Heart right ventricle (tissue), 16 donors: ENCODE results near the gene UTP4. TPM values are rescaled to one million over a fixed set of nuclear protein-coding genes. Genes with fewer than 3 reads are reported as not detected.

Experiments used
- ATAC-seq, 8 donors: fragments of 200-7000 bp; cut with Tn5 transposase; one replicate each; pipeline ENCODE4 v1.9.1; 2020; ENCODE audit warnings: mild to moderate bottlenecking in 8 of 8, moderate library complexity in 8 of 8, moderate number of reproducible peaks in 1 of 8
- DNase-seq, 2 donors: peaks; one replicate each; pipeline ENCODE4 v3.0.0-alpha.2; 2020
- H3K27ac ChIP-seq, 10 donors: fragments of 200-600 bp; sonication (generic) in 2 of 10; one replicate each; pipeline versions ENCODE4 v1.5.0 to v1.8.0; 2020 to 2022; ENCODE audit warnings: mild to moderate bottlenecking in 3 of 10
- H3K27me3 ChIP-seq, 7 donors: fragments of 200-600 bp; one replicate each; pipeline ENCODE4 v1.8.0; 2021 to 2022; ENCODE audit warnings: mild to moderate bottlenecking in 2 of 7
- H3K36me3 ChIP-seq, 9 donors: fragments of 200-600 bp; sonication (generic) in 1 of 9; one replicate each; pipeline versions ENCODE4 v1.5.0 to v1.8.0; 2020 to 2022; ENCODE audit warnings: mild to moderate bottlenecking in 2 of 9
- H3K4me1 ChIP-seq, 9 donors: fragments of 200-600 bp; sonication (generic) in 1 of 9; one replicate each; pipeline versions ENCODE4 v1.5.0 to v1.8.0; 2020 to 2022; ENCODE audit warnings: mild to moderate bottlenecking in 4 of 9
- H3K4me3 ChIP-seq, 10 donors: fragments of 200-600 bp; sonication (generic) in 2 of 10; one replicate each; pipeline versions ENCODE4 v1.5.0 to v1.8.0; 2020 to 2022; ENCODE audit warnings: mild to moderate bottlenecking in 7 of 10, moderate library complexity in 2 of 10
- H3K9me3 ChIP-seq, 11 donors: fragments of 200-600 bp in 10 of 11; sonication (generic) in 2 of 11; one replicate each; pipeline versions ENCODE4 v1.5.0 to v1.8.0; 2013 to 2022; ENCODE audit warnings: mild to moderate bottlenecking in 2 of 11, control low read depth in 1 of 11, moderate library complexity in 1 of 11
- WGBS, 2 donors: extraction: QIAGEN DNeasy Blood & Tissue Kit; methylation state at CpG; one replicate each; pipeline ENCODE4 v1.1.7; 2013; ENCODE audit warnings: inconsistent platforms in 1 of 2; 5-methylcytosine and 5-hydroxymethylcytosine counted together
- intact Hi-C, 10 donors: fragments of 100-400 bp; cut with DNase I; formaldehyde crosslinking; loops; one replicate each; pipeline versions ENCODE4 v1.11.1 to v1.14.2; 2022
- polyA plus RNA-seq, 2 donors: library from polyadenylated mRNA; stranded (reverse); fragments of 200-250 nt; gene quantifications; one replicate each; pipeline ENCODE4 v1.2.3, GENCODE V29; 2013
- total RNA-seq, 10 donors: library from RNA; stranded (reverse); fragmentation: NEBNext Ultra II Directional in 3 of 10; extraction: Animal tissue kit (Norgen Biotek cat#: 25700) in 3 of 10; gene quantifications; one replicate each; pipeline versions ENCODE4 v1.2.1 to v1.2.4, GENCODE V29; 2021 to 2023
- TF ChIP-seq, protein P1 (sequence below), 9 donors: fragments of 200-600 bp; sonication (generic) in 2 of 9; IDR thresholded peaks; one replicate each; pipeline versions ENCODE4 v1.5.0 to v1.8.0; 2021 to 2022; ENCODE audit warnings: antibody characterized with exemption in 9 of 9, mild to moderate bottlenecking in 5 of 9, moderate library complexity in 1 of 9
- donor health status: Arrhythmogenic right ventricular cardiomyopathy.
- donor health status: ischemic (EF 13 %, LVEDD 7.1; RV severe dilation, severe dysfunction).
- donor health status: healthy with polysubstance abuse.
- donor health status: DM: no; HTN: yes; CAD: no.
- donor health status: DM: no; HTN: no; CAD: no.
- donor health status: ischemic (EF 25% LVEDD 6.9; RV normal size, moderate dysfunction).
- donor health status: ischemic (EF 25% LVEDD 5.7; RV mildly dilated, moderate dysfunction).
- donor health status: healthy.
- donor health status: DM: yes; HTN: yes; CAD: no.
- donor health status: Ischemic cardiomyopathy.
- donor health status: ischemic (EF 35%, LVEDD 5.7; RV mildly dilated, moderate dysfunction).
- donor health status: nonischemic (EF 11% LVEDD 7.7; RV severe dilation, severe dysfunction).
- donor health status: DM: yes; HTN: yes; CAD: no.
- donor health status: PGD.
- donor health status: ischemic (EF 29% LVEDD 5.4; RV normal size, mild dysfunction).
- donor health status: nonischemic (EF 23%, LVEDD 6.1; RV moderate dilation, normal function).

Gene UTP4
- total and polyA plus RNA-seq, 12 donors, result 13.0 to 32.8 (median 25.9) TPM

GRCh38 chr16:69116256-69116875 is 16.1 kb upstream of the UTP4 start:
- H3K9me3 ChIP-seq, result no peaks in the 10 kb centered on the region
- no peaks in the 10 kb centered on the region for H3K27me3 ChIP-seq
- 74 to 78% methylated on average over 7 of the region's 7 CpGs for WGBS, 2 donors
- H3K4me3 ChIP-seq, result no peak overlapping the region
- H3K36me3 ChIP-seq, result peaks cover 0 to 79% (median 24%) of the 10 kb centered on the region in 9 donors
- DNase-seq (no peak), ATAC-seq (no peak)
- peak overlapping the region in 6 of 10 donors; percentile 9 to 76 (median 48) for H3K27ac ChIP-seq
- TF ChIP-seq, protein P1, sequence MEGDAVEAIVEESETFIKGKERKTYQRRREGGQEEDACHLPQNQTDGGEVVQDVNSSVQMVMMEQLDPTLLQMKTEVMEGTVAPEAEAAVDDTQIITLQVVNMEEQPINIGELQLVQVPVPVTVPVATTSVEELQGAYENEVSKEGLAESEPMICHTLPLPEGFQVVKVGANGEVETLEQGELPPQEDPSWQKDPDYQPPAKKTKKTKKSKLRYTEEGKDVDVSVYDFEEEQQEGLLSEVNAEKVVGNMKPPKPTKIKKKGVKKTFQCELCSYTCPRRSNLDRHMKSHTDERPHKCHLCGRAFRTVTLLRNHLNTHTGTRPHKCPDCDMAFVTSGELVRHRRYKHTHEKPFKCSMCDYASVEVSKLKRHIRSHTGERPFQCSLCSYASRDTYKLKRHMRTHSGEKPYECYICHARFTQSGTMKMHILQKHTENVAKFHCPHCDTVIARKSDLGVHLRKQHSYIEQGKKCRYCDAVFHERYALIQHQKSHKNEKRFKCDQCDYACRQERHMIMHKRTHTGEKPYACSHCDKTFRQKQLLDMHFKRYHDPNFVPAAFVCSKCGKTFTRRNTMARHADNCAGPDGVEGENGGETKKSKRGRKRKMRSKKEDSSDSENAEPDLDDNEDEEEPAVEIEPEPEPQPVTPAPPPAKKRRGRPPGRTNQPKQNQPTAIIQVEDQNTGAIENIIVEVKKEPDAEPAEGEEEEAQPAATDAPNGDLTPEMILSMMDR (IDR thresholded peaks at IDR 0.05), result no peak
- intact Hi-C loops, result loop anchor here in 3 of 10 donors (10.0 kb wide), 3 partner anchors 122 to 592 kb away; partner anchors contain the start of gene TANGO6 (in 1 of the 3)
- H3K4me1 ChIP-seq, result peaks cover 6 to 58% (median 27%) of the 10 kb centered on the region in 9 donors

DNA sequence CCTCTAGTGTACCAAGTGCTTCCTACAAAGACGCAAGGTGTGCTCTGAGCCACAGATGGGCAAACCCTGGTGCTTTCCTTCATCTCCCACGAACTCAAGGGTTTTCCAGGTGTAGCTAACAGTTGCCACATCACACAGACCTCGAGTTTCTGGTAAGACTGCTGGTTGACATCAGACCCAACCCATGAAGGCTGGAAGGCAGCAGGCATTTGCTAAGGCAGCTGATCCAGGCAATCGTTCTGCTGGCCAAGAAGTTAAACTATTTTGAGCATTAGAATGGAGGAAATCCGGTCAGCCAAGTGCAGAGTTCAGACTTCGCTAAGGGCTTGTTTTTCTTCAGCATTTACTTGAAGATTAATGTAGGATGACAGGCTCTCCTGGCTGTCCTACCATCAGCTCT is 15.5 kb upstream of the UTP4 start:
- Histone ChIP-seq H3K36me3 (peaks cover 0 to 83% (median 24%) of the 10 kb centered on the region in 9 donors), H3K27ac (peak overlapping the region in 6 of 10 donors; percentile 9 to 76 (median 48)), H3K4me1 (peaks cover 6 to 53% (median 27%) of the 10 kb centered on the region in 9 donors), H3K27me3 (no peaks in the 10 kb centered on the region), H3K9me3 (no peaks in the 10 kb centered on the region), H3K4me3 (no peak overlapping the region)
- 58 to 59% methylated on average over 6 of the region's 6 CpGs for WGBS, 2 donors
- DNase-seq (no peak), ATAC-seq (peak in 4 of 8 donors; percentile 42 to 73 (median 59))
- TF ChIP-seq, protein P1 (IDR thresholded peaks at IDR 0.05), result no peak
- intact Hi-C loops, result loop anchor here in 3 of 10 donors (10.0 kb wide), 3 partner anchors 122 to 592 kb away; partner anchors contain the start of gene TANGO6 (in 1 of the 3)

GRCh38 chr16:69118468-69118867 is 14.0 kb upstream of the UTP4 start:
- Histone ChIP-seq H3K27ac (peak overlapping the region in 1 of 10 donors; percentile 76), H3K27me3 (no peaks in the 10 kb centered on the region), H3K36me3 (peaks cover 0 to 85% (median 24%) of the 10 kb centered on the region in 9 donors), H3K4me3 (no peak overlapping the region), H3K4me1 (peaks cover 6 to 44% (median 27%) of the 10 kb centered on the region in 9 donors), H3K9me3 (no peaks in the 10 kb centered on the region)
- WGBS, 2 donors, result 89 to 93% methylated on average over 2 of the region's 2 CpGs
- intact Hi-C loops, result loop anchor here in 3 of 10 donors (10.0 kb wide), 3 partner anchors 124 to 594 kb away; partner anchors contain the start of gene TANGO6 (in 1 of the 3)
- TF ChIP-seq, protein P1 (IDR thresholded peaks at IDR 0.05), result no peak
- no peak for DNase-seq
- no peak for ATAC-seq

DNA sequence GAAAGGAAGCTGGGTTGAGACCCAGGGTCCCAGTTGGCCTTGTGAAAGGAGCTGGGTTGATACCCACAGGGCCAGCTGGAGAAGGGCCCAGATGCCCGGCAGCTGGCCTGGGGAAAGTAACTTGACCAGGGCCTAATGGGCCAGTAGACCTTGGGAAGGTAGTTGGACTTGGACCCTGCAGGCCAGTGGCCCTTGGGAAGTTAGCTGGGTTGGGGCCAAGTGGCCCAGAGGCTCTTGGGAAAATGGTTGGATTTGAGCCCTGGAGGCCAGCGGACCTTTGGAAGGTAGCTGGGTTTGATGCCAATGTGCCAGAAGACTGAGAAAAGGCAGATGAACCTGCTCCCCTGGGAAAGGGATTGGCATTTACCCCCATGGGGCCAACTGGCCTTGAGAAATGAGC is 13.5 kb upstream of the UTP4 start:
- DNase-seq (no peak), ATAC-seq (no peak)
- TF ChIP-seq, protein P1 (IDR thresholded peaks at IDR 0.05), result no peak
- 79 to 81% methylated on average over 2 of the region's 2 CpGs for WGBS, 2 donors
- Histone ChIP-seq H3K9me3 (no peaks in the 10 kb centered on the region), H3K36me3 (peaks cover 0 to 80% (median 24%) of the 10 kb centered on the region in 9 donors), H3K4me1 (peaks cover 6 to 44% (median 27%) of the 10 kb centered on the region in 9 donors), H3K27ac (peak overlapping the region in 1 of 10 donors; percentile 30), H3K4me3 (no peak overlapping the region), H3K27me3 (no peaks in the 10 kb centered on the region)
- intact Hi-C loops, result loop anchor here in 3 of 10 donors (10.0 kb wide), 3 partner anchors 124 to 594 kb away; partner anchors contain the start of gene TANGO6 (in 1 of the 3)
